Fibroblast of pulmonary artery (primary cell): Measurements from ENCODE around the gene RPL3.

ENCODE experiments used
- DNase-seq: peaks from one replicate; pipeline ENCODE4 v3.0.0-alpha.2; 2010; ENCODE audit warnings: low read depth
- H3K4me3 ChIP-seq: replicated peaks from 2 replicates; pipeline ENCODE4 v1.5.1; 2011; ENCODE audit warnings: low read depth, mild to moderate bottlenecking, control low read depth, low read length, moderate library complexity
- TF ChIP-seq, protein P1 (sequence below): IDR thresholded peaks from 2 replicates; pipeline ENCODE4 v1.5.1; 2011; ENCODE audit warnings: mild to moderate bottlenecking, control low read depth, low read length, inconsistent platforms; ENCODE audit errors: missing control alignments

RPL3 gene

GRCh38 chr22:39316440-39317083 lies 2.9 kb downstream of the RPL3 start:
- H3K4me3 ChIP-seq = peak overlapping the region; percentile 97
- peak; percentile 95 for DNase-seq
- TF ChIP-seq, protein P1, sequence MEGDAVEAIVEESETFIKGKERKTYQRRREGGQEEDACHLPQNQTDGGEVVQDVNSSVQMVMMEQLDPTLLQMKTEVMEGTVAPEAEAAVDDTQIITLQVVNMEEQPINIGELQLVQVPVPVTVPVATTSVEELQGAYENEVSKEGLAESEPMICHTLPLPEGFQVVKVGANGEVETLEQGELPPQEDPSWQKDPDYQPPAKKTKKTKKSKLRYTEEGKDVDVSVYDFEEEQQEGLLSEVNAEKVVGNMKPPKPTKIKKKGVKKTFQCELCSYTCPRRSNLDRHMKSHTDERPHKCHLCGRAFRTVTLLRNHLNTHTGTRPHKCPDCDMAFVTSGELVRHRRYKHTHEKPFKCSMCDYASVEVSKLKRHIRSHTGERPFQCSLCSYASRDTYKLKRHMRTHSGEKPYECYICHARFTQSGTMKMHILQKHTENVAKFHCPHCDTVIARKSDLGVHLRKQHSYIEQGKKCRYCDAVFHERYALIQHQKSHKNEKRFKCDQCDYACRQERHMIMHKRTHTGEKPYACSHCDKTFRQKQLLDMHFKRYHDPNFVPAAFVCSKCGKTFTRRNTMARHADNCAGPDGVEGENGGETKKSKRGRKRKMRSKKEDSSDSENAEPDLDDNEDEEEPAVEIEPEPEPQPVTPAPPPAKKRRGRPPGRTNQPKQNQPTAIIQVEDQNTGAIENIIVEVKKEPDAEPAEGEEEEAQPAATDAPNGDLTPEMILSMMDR = peak; percentile 91

DNA sequence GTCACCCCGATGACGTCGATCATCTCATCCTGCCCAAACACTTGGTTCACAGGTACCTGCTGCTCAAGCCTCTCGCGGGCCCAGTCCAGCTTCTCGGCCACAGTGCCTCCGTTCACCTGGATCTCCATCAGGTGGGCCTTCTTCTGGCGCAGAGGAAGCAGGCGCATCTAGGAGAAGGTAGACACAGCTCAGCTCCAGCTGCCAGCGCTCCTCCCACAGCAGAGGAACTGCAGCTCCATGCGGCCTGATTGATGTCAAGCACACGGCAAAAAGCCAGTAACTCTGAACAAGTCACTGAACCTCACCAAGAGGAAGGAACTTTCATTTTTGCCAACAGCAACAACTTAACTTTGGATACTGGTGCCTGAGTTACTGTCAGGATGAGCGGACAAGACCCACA lies 4.0 kb downstream of the RPL3 start:
- DNase-seq = no peak
- TF ChIP-seq, protein P1 = no peak
- peak overlapping the region; percentile 97 for H3K4me3 ChIP-seq

GRCh38 chr22:39314251-39314971 lies 5.0 kb downstream of the RPL3 start:
- TF ChIP-seq, protein P1 = peak; percentile 6
- H3K4me3 ChIP-seq = peak overlapping the region; percentile 19
- DNase-seq = no peak

GRCh38 chr22:39313258-39314001 lies 6.0 kb downstream of the RPL3 start:
- no peak for DNase-seq

GRCh38 chr22:39312410-39312809 lies 7.0 kb downstream of the RPL3 start:
- no peak overlapping the region for H3K4me3 ChIP-seq
- TF ChIP-seq, protein P1 = no peak

More at GRCh38 chr22:39313258-39314001, 6.0 kb downstream of the RPL3 start:
- TF ChIP-seq, protein P1 = no peak
- no peak overlapping the region for H3K4me3 ChIP-seq

DNA sequence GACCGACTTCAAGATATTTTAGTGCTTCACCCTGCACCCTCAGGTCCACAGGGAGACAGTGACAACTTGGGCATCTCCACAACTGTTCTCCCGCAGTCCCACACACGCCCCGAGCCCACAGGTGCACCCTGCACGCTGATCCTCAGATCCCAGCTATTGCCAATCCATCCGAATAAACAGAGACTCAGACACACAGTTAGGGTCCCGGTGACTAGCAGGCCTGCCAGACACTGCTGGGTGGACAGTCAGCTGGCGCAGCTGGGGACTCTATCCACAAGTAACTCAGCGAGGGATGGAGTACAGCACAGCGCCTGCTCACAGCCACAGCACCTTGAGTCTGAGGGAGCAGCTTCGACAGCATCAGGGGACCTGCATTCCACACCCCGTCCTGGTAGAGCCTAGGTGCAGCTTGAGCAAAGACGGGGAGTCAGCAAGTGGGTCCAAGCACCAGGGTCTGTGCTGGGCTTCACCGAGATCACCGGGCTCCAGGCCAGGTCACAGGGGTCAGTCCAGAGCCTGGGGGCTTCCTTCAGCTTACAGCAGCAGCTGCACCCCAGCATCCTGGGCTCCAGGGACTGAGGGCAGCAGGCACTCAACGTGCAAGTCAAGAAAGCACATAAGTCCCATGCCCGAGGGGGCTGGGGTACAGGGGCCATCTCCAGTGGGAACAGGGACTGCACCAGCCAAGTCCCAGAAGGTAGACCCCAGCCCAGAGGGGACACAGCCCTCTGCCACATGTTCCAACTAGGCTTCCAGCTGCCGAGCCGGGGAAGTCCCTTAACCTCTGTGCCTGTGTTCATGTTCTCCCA lies 7.6 kb downstream of the RPL3 start:
- H3K4me3 ChIP-seq = no peak overlapping the region
- TF ChIP-seq, protein P1 = no peak
- no peak for DNase-seq

More at GRCh38 chr22:39312410-39312809, 7.0 kb downstream of the RPL3 start:
- no peak for DNase-seq
